Endothelial cell of umbilical vein (primary cell): Measurements from ENCODE around the gene SORCS1. TPM values are rescaled to one million over a fixed set of nuclear protein-coding genes. Genes with fewer than 3 reads are reported as not detected.

Experiments
- BruUV-seq: library from RNA; stranded (reverse); fragments of 400-500 nt; replicated peaks from 2 replicates; lab custom pipeline; 2021; lab: Mats Ljungman, UMichigan
- CTCF ChIA-PET: fragments of 300-600, 350-600 bp; sonication (Branson Sonifier 250); formaldehyde crosslinking; loops from one replicate; lab custom pipeline; 2021; ENCODE audit warnings: antibody characterized with exemption, inconsistent platforms; lab: Charles Lee
- POLR2A ChIA-PET: fragments of 300-600, 350-600 bp; sonication (Branson Sonifier 250); formaldehyde crosslinking; loops from one replicate; lab custom pipeline; 2021; ENCODE audit warnings: antibody characterized with exemption, inconsistent platforms; lab: Charles Lee
- DNase-seq: peaks from one replicate; pipeline ENCODE4 v3.0.0-alpha.2; 2011; ENCODE audit warnings: low read depth, low spot score
- FAIRE-seq: peaks from 2 replicates; lab custom pipeline; 2011; peaks lifted over from hg19 to GRCh38; lab: Jason Lieb, UNC
- H2AFZ ChIP-seq: 2 replicates; pipeline ENCODE4 v1.6.0; 2012; ENCODE audit warnings: low read depth, low read length, control low read depth, inconsistent platforms
- H3K27ac ChIP-seq: 2 replicates; pipeline ENCODE4 v1.5.1; 2011; ENCODE audit warnings: low read depth, mild to moderate bottlenecking, control low read depth, low read length, moderate library complexity; ENCODE audit not compliant: insufficient read depth
- H3K27me3 ChIP-seq, 2 experiments: 2 replicates each; pipeline versions ENCODE4 v1.6.0 to v1.6.1; 2011; ENCODE audit warnings: low read length in 2 of 2, mixed read lengths in 1 of 2; ENCODE audit not compliant: control insufficient read depth in 2 of 2, insufficient read depth in 2 of 2
- H3K36me3 ChIP-seq, 2 experiments: 2 replicates in 1 of 2; 3 replicates in 1 of 2; pipeline ENCODE4 v1.5.1; 2011; ENCODE audit warnings: low read length in 2 of 2, mild to moderate bottlenecking in 1 of 2, moderate library complexity in 1 of 2; ENCODE audit not compliant: control insufficient read depth in 2 of 2, insufficient read depth in 2 of 2; ENCODE audit errors: extremely low read depth in 1 of 2
- H3K4me1 ChIP-seq: 3 replicates; pipeline ENCODE4 v1.5.1; 2011; ENCODE audit warnings: mild to moderate bottlenecking, low read length; ENCODE audit not compliant: control insufficient read depth, insufficient read depth; ENCODE audit errors: extremely low read depth
- H3K4me2 ChIP-seq: 2 replicates; pipeline ENCODE4 v1.6.1; 2011; ENCODE audit warnings: low read length, control low read depth, mixed read lengths; ENCODE audit not compliant: insufficient read depth
- H3K4me3 ChIP-seq, 3 experiments: fragments of 200-600 bp in 1 of 3; sonication (generic), shearing (Covaris generic) in 1 of 3; replicated peaks in 1 of 3; 2 replicates each; pipeline ENCODE4 v1.5.1; 2011 to 2016; ENCODE audit warnings: control low read depth in 3 of 3, low read length in 3 of 3, mild to moderate bottlenecking in 2 of 3, inconsistent platforms in 1 of 3, low read depth in 1 of 3, moderate library complexity in 1 of 3; ENCODE audit not compliant: insufficient read depth in 1 of 3
- H3K79me2 ChIP-seq: 2 replicates; pipeline ENCODE4 v1.6.0; 2012; ENCODE audit warnings: low read length, inconsistent platforms; ENCODE audit not compliant: control insufficient read depth, insufficient read depth
- H3K9ac ChIP-seq: replicated peaks from 2 replicates; pipeline ENCODE3; 2011; ENCODE audit warnings: low read length, control low read depth; ENCODE audit not compliant: insufficient read depth; ENCODE audit errors: extremely low read depth
- H3K9me1 ChIP-seq: replicated peaks from 3 replicates; pipeline ENCODE4 v1.6.0; 2011; ENCODE audit warnings: mild to moderate bottlenecking, low read length; ENCODE audit not compliant: control insufficient read depth, insufficient read depth; ENCODE audit errors: extremely low read depth
- H3K9me3 ChIP-seq: replicated peaks from 2 replicates; pipeline ENCODE4 v1.5.1; 2012; ENCODE audit warnings: low read length, inconsistent platforms; ENCODE audit not compliant: control insufficient read depth, insufficient read depth
- H4K20me1 ChIP-seq: replicated peaks from 2 replicates; pipeline ENCODE3; 2011; ENCODE audit warnings: mild to moderate bottlenecking, low read length; ENCODE audit not compliant: control insufficient read depth, insufficient read depth; ENCODE audit errors: extremely low read depth
- CTCF ChIP-seq, 2 donors: IDR thresholded peaks; 1 replicate in 1 of 2; 2 replicates in 1 of 2; pipeline ENCODE4 v1.5.1; 2011; ENCODE audit warnings: low read length in 2 of 2, mild to moderate bottlenecking in 2 of 2, moderate library complexity in 2 of 2, control low read depth in 1 of 2, inconsistent platforms in 1 of 2, low read depth in 1 of 2; ENCODE audit not compliant: insufficient read depth in 1 of 2; ENCODE audit errors: extremely low read depth in 1 of 2
- EZH2 ChIP-seq: IDR thresholded peaks from 2 replicates; pipeline ENCODE4 v1.6.1; 2012; ENCODE audit warnings: borderline replicate concordance, low read depth, mild to moderate bottlenecking, moderate library complexity, low read length, inconsistent platforms; ENCODE audit not compliant: severe bottlenecking
- FOS ChIP-seq: IDR thresholded peaks from 2 replicates; pipeline ENCODE4 v1.6.1; 2011; ENCODE audit warnings: mild to moderate bottlenecking, low read length, moderate library complexity, borderline replicate concordance; ENCODE audit not compliant: insufficient read depth
- GATA2 ChIP-seq: IDR thresholded peaks from 2 replicates; pipeline ENCODE4 v1.7.0; 2011; ENCODE audit warnings: low read depth, mild to moderate bottlenecking, moderate library complexity, mixed read lengths, low read length; ENCODE audit not compliant: insufficient read length, insufficient read depth
- JUN ChIP-seq: IDR thresholded peaks from 2 replicates; pipeline ENCODE4 v1.6.1; 2011; ENCODE audit warnings: borderline replicate concordance, low read depth; ENCODE audit not compliant: insufficient read length, insufficient read depth
- MAX ChIP-seq: IDR thresholded peaks from 2 replicates; pipeline ENCODE4 v1.6.1; 2011; ENCODE audit not compliant: insufficient read depth, insufficient read length
- MYC ChIP-seq: IDR thresholded peaks from one replicate; pipeline ENCODE4 v1.6.1; 2011; ENCODE audit warnings: mild to moderate bottlenecking, low read depth, low read length
- POLR2A ChIP-seq: IDR thresholded peaks from 2 replicates; pipeline ENCODE4 v1.6.1; 2012; ENCODE audit warnings: low read depth, mild to moderate bottlenecking, control low read depth, low read length
- POLR2AphosphoS5 ChIP-seq: IDR thresholded peaks from 2 replicates; pipeline ENCODE4 v1.6.1; 2012; ENCODE audit warnings: low read depth, mild to moderate bottlenecking, control low read depth, low read length, moderate library complexity; ENCODE audit not compliant: insufficient read depth
- dilution Hi-C: fragments of 300-500 bp; cut with MboI; formaldehyde crosslinking; loops from one replicate; pipeline ENCODE4 v1.15.0; 2019; ENCODE audit warnings: low sequenced_read_pairs; ENCODE audit not compliant: extremely low pct_ligation_motif_present
- intact Hi-C: fragments of 100-400 bp; cut with micrococcal nuclease; formaldehyde crosslinking; loops from one replicate; pipeline ENCODE4 v1.10.0; 2022
- polyA plus RNA-seq, 4 experiments: library from polyadenylated mRNA; depleted of rRNA in 3 of 4; stranded (reverse) in 3 of 4; unstranded in 1 of 4; fragments of >200 nt; gene quantifications; 2 replicates each; pipeline versions ENCODE4 v1.2.1 to v1.2.3, GENCODE V29; 2011 to 2012; ENCODE audit warnings: missing spikeins in 1 of 4
- total RNA-seq: library from RNA; stranded (reverse); gene quantifications from 2 replicates; pipeline ENCODE4 v1.2.3, GENCODE V29; 2021

SORCS1 gene
- total and polyA plus RNA-seq, 2 donors (not counting 3 experiments of a cell fraction or from before 2014, with no cell fraction given), result not detected

- Histone ChIP-seq H3K9me3 (peaks cover 4% of the 10 kb centered on the region), H2AFZ (no peak overlapping the region), H3K4me3 (no peak overlapping the region), H3K9ac (no peak overlapping the region), H3K27ac (no peak overlapping the region), H3K79me2 (no peaks in the 10 kb centered on the region), H3K27me3 (no peaks in the 10 kb centered on the region), H3K4me1 (no peaks in the 10 kb centered on the region), H3K4me2 (no peak overlapping the region), H4K20me1 (no peaks in the 10 kb centered on the region), H3K36me3 (no peaks in the 10 kb centered on the region), H3K9me1 (no peaks in the 10 kb centered on the region)
- no peak for FAIRE-seq
- dilution Hi-C loops (no loop called here), intact Hi-C loops (no loop called here)
- ChIA-PET POLR2A (no interaction called here), CTCF (no interaction called here)
- BruUV-seq, result no TSS peak
- TF ChIP-seq FOS, result no peak
- no peak for TF ChIP-seq GATA2
- TF ChIP-seq EZH2, result no peak
- TF ChIP-seq MYC, result no peak
- TF ChIP-seq MAX, result no peak
- TF ChIP-seq POLR2AphosphoS5, result no peak
- no peak for TF ChIP-seq POLR2A
- TF ChIP-seq CTCF (IDR thresholded peaks at IDR 0.05; ENCODE audit: extremely low read depth in 1 of 2, insufficient read depth in 1 of 2, low read depth in 1 of 2, low read length in 2 of 2), result no peak
- no peak for TF ChIP-seq JUN
- no peak for DNase-seq
Measured at GRCh38 chr10:106714734-106715555, 449.6 kb downstream of the SORCS1 start.
